ENCODE data around the gene ECHS1.

The ECHS1 gene

GRCh38 chr10:133361773-133362441 lies 11.2 kb downstream of the ECHS1 start:
- H3K4me3 ChIP-seq (ENCODE audit: low read depth, low read length), result no peak overlapping the region
- DNase-seq (ENCODE audit: low read depth), result no peak

GRCh38 chr10:133361227-133361626 lies 11.9 kb downstream of the ECHS1 start:
- no peak overlapping the region for H3K4me3 ChIP-seq (ENCODE audit: low read depth, low read length)
- DNase-seq (ENCODE audit: low read depth), result no peak

- no peak for DNase-seq (ENCODE audit: low read depth)
- H3K4me3 ChIP-seq (ENCODE audit: low read depth, low read length), result no peak overlapping the region
These were observed 13.1 kb downstream of the ECHS1 start for GRCh38 chr10:133359972-133360610.

GRCh38 chr10:133359554-133359971 lies 13.6 kb downstream of the ECHS1 start:
- DNase-seq (ENCODE audit: low read depth), result no peak
- no peak overlapping the region for H3K4me3 ChIP-seq (ENCODE audit: low read depth, low read length)

- no peak for DNase-seq (ENCODE audit: low read depth)
- H3K4me3 ChIP-seq (ENCODE audit: low read depth, low read length), result no peak overlapping the region
These were observed 14.2 kb downstream of the ECHS1 start for GRCh38 chr10:133358925-133359310.

GRCh38 chr10:133358162-133358924 lies 14.8 kb downstream of the ECHS1 start:
- no peak overlapping the region for H3K4me3 ChIP-seq (ENCODE audit: low read depth, low read length)
- no peak for DNase-seq (ENCODE audit: low read depth)

GRCh38 chr10:133357285-133358161 lies 15.6 kb downstream of the ECHS1 start, which contains the start of gene FUOM:
Gene FUOM (minus strand): TSS chr10:133358019. CDS start chr10:133358007, 12 bp downstream.
- peak; percentile 21 for DNase-seq (ENCODE audit: low read depth)
- peak within 1 kb of the TSS; percentile 60 for H3K4me3 ChIP-seq (ENCODE audit: low read depth, low read length)

GRCh38 chr10:133356549-133357284 lies 16.4 kb downstream of the ECHS1 start:
- DNase-seq (ENCODE audit: low read depth), result no peak
- H3K4me3 ChIP-seq (ENCODE audit: low read depth, low read length), result peak overlapping the region; percentile 60

GRCh38 chr10:133355991-133356390 lies 17.2 kb downstream of the ECHS1 start:
- DNase-seq (ENCODE audit: low read depth), result no peak
- H3K4me3 ChIP-seq (ENCODE audit: low read depth, low read length), result no peak overlapping the region

- no peak overlapping the region for H3K4me3 ChIP-seq (ENCODE audit: low read depth, low read length)
- no peak for DNase-seq (ENCODE audit: low read depth)
These were observed 17.9 kb downstream of the ECHS1 start for GRCh38 chr10:133355266-133355665.

- no peak for DNase-seq (ENCODE audit: low read depth)
- no peak overlapping the region for H3K4me3 ChIP-seq (ENCODE audit: low read depth, low read length)
These were observed 18.4 kb downstream of the ECHS1 start for GRCh38 chr10:133354672-133355240.

- DNase-seq (ENCODE audit: low read depth), result no peak
These were observed 19.1 kb downstream of the ECHS1 start for GRCh38 chr10:133353988-133354605.

GRCh38 chr10:133353202-133353959 lies 19.8 kb downstream of the ECHS1 start:
- no peak for DNase-seq (ENCODE audit: low read depth)
- H3K4me3 ChIP-seq (ENCODE audit: low read depth, low read length), result no peak overlapping the region

More at GRCh38 chr10:133353988-133354605, 19.1 kb downstream of the ECHS1 start:
- H3K4me3 ChIP-seq (ENCODE audit: low read depth, low read length), result no peak overlapping the region

GRCh38 chr10:133351408-133352318 lies 21.5 kb downstream of the ECHS1 start:
- DNase-seq (ENCODE audit: low read depth), result no peak
- no peak overlapping the region for H3K4me3 ChIP-seq (ENCODE audit: low read depth, low read length)

- H3K4me3 ChIP-seq (ENCODE audit: low read depth, low read length), result no peak overlapping the region
- no peak for DNase-seq (ENCODE audit: low read depth)
These were observed 22.2 kb downstream of the ECHS1 start for GRCh38 chr10:133350950-133351329.

GRCh38 chr10:133350283-133350949 lies 22.7 kb downstream of the ECHS1 start:
- no peak overlapping the region for H3K4me3 ChIP-seq (ENCODE audit: low read depth, low read length)
- no peak for DNase-seq (ENCODE audit: low read depth)
